HepG2 (cell line): Measurements from ENCODE around the gene ZNF474. TPM values are rescaled to one million over a fixed set of nuclear protein-coding genes. Genes with fewer than 3 reads are reported as not detected.

Experiments
- ATAC-seq: fragments of 200-7000 bp; cut with Tn5 transposase; 3 replicates; pipeline ENCODE4 v1.9.1; 2020; ENCODE audit warnings: mild to moderate bottlenecking, moderate library complexity
- BruUV-seq: library from RNA; stranded (reverse); fragments of 400-500 nt; replicated peaks from 2 replicates; lab custom pipeline; 2021; lab: Mats Ljungman, UMichigan
- CTCF ChIA-PET: fragments of 300-600 bp; formaldehyde crosslinking; extraction: SDS; loops from one replicate; lab custom pipeline; 2021; ENCODE audit warnings: low total read pairs, inconsistent platforms, low intra/inter-chr PET ratio; lab: Yijun Ruan, JAX
- POLR2A ChIA-PET: fragments of 350-600 bp; sonication (Branson Sonifier 250); formaldehyde crosslinking; loops from one replicate; lab custom pipeline; 2020; ENCODE audit warnings: antibody characterized with exemption, inconsistent platforms; lab: Yijun Ruan, JAX
- DNase-seq: peaks from one replicate; pipeline ENCODE4 v3.0.0-alpha.2; 2015; ENCODE audit warnings: low spot score
- FAIRE-seq: peaks from 3 replicates; lab custom pipeline; 2011; peaks lifted over from hg19 to GRCh38; lab: Jason Lieb, UNC
- H2AFZ ChIP-seq: one replicate; pipeline ENCODE4 v1.6.1; 2011; ENCODE audit warnings: low read length, inconsistent platforms
- H3K27ac ChIP-seq: fragments of 300-600 bp; 3 replicates; pipeline ENCODE4 v1.8.0; 2011; ENCODE audit warnings: mixed run types, mild to moderate bottlenecking, mixed read lengths, low read length, inconsistent platforms; ENCODE audit not compliant: insufficient read depth; ENCODE audit errors: extremely low read length
- H3K27me3 ChIP-seq, 2 experiments: fragments of 200-600 bp in 1 of 2; 2 replicates in 1 of 2; 3 replicates in 1 of 2; pipeline versions ENCODE4 v1.6.0 to v1.8.0; 2011; ENCODE audit warnings: low read length in 2 of 2, mild to moderate bottlenecking in 2 of 2, moderate library complexity in 2 of 2, inconsistent platforms in 1 of 2; ENCODE audit not compliant: insufficient read depth in 2 of 2, control insufficient read depth in 1 of 2
- H3K36me3 ChIP-seq, 2 experiments: fragments of 200-600 bp in 1 of 2; replicated peaks in 1 of 2; 2 replicates in 1 of 2; 3 replicates in 1 of 2; pipeline versions ENCODE4 v1.5.1 to v1.8.0; 2011; ENCODE audit warnings: low read length in 2 of 2, inconsistent platforms in 1 of 2; ENCODE audit not compliant: insufficient read depth in 2 of 2, control insufficient read depth in 1 of 2
- H3K4me1 ChIP-seq: 2 replicates; pipeline ENCODE4 v1.5.1; 2012; ENCODE audit warnings: low read length, inconsistent platforms; ENCODE audit not compliant: insufficient read depth
- H3K4me2 ChIP-seq: 2 replicates; pipeline ENCODE4 v1.6.0; 2011; ENCODE audit warnings: low read depth, low read length, inconsistent platforms
- H3K4me3 ChIP-seq, 3 experiments: fragments of 200-600 bp in 1 of 3; sonication (generic), shearing (Covaris generic) in 1 of 3; replicated peaks in 1 of 3; 2 replicates each; pipeline ENCODE4 v1.5.1; 2011 to 2016; ENCODE audit warnings: low read length in 3 of 3, inconsistent platforms in 2 of 3, low read depth in 2 of 3, mild to moderate bottlenecking in 2 of 3, control low read depth in 1 of 3, mixed read lengths in 1 of 3; ENCODE audit not compliant: insufficient read depth in 1 of 3
- H3K79me2 ChIP-seq: one replicate; pipeline ENCODE4 v1.6.1; 2011; ENCODE audit warnings: low read length, inconsistent platforms; ENCODE audit not compliant: insufficient read depth
- H3K9ac ChIP-seq: 2 replicates; pipeline ENCODE4 v1.6.0; 2011; ENCODE audit warnings: mild to moderate bottlenecking, low read depth, low read length, inconsistent platforms; ENCODE audit not compliant: insufficient read depth
- H3K9me3 ChIP-seq: 2 replicates; pipeline ENCODE4 v1.5.1; 2012; ENCODE audit warnings: mild to moderate bottlenecking, low read length
- H4K20me1 ChIP-seq: 2 replicates; pipeline ENCODE4 v1.6.0; 2011; ENCODE audit warnings: inconsistent platforms, mild to moderate bottlenecking, low read length, moderate library complexity; ENCODE audit not compliant: insufficient read depth
- EP300 ChIP-seq, 3 experiments: sonication (generic) in 1 of 3; formaldehyde crosslinking in 1 of 3; IDR thresholded peaks; 2 replicates each; pipeline versions ENCODE4 v1.5.1 to v1.6.1; 2011 to 2020; ENCODE audit warnings: low read depth in 2 of 3, low read length in 2 of 3, borderline replicate concordance in 1 of 3, improper control_type of control experiment in 1 of 3, mild to moderate bottlenecking in 1 of 3, missing genetic modification reagents in 1 of 3, moderate library complexity in 1 of 3
- PBX2 ChIP-seq: IDR thresholded peaks from 2 replicates; pipeline ENCODE4 v1.6.1; 2016; ENCODE audit warnings: control low read depth
- RARA ChIP-seq: IDR thresholded peaks from 2 replicates; pipeline ENCODE4 v1.6.1; 2016; ENCODE audit warnings: missing genetic modification reagents, missing compliant biosample characterization
- RBM22 ChIP-seq: fragments of 200-400 bp; formaldehyde crosslinking; optimal IDR thresholded peaks from 2 replicates; pipeline ENCODE3; 2017; ENCODE audit warnings: mild to moderate bottlenecking, low read length, moderate library complexity
- YEATS4 ChIP-seq: sonication (generic); formaldehyde crosslinking; IDR thresholded peaks from 2 replicates; pipeline ENCODE4 v1.4.0; 2020; ENCODE audit warnings: missing genetic modification reagents, borderline replicate concordance
- ZBTB44 ChIP-seq: sonication (generic); formaldehyde crosslinking; IDR thresholded peaks from 2 replicates; pipeline ENCODE4 v1.4.0; 2020; ENCODE audit warnings: missing genetic modification reagents
- ZBTB7A ChIP-seq: sonication (generic); formaldehyde crosslinking; IDR thresholded peaks from 2 replicates; pipeline ENCODE4 v1.8.0; 2022; ENCODE audit warnings: mild to moderate bottlenecking, missing genetic modification reagents
- ZNF225 ChIP-seq: sonication (generic); formaldehyde crosslinking; IDR thresholded peaks from 2 replicates; pipeline ENCODE4 v1.4.0; 2020; ENCODE audit warnings: mild to moderate bottlenecking, missing genetic modification reagents
- ZNF709 ChIP-seq: sonication (generic); formaldehyde crosslinking; IDR thresholded peaks from 2 replicates; pipeline ENCODE4 v1.5.0; 2020; ENCODE audit warnings: mild to moderate bottlenecking, missing genetic modification reagents
- ZNF780A ChIP-seq: sonication (generic); formaldehyde crosslinking; IDR thresholded peaks from 2 replicates; pipeline ENCODE4 v1.8.0; 2022; ENCODE audit warnings: mild to moderate bottlenecking, missing genetic modification reagents, moderate library complexity
- WGBS: methylation state at CpG from one replicate; pipeline ENCODE4 v1.1.6; 2017; ENCODE audit warnings: low lambda C conversion rate; 5-methylcytosine and 5-hydroxymethylcytosine counted together
- in situ Hi-C: cut with HindIII; loops from 2 replicates; pipeline ENCODE4 v1.10.0; 2017; ENCODE audit warnings: low pct_unique_long_range_greater_than_20kb; ENCODE audit not compliant: extremely low pct_ligation_motif_present
- intact Hi-C: fragments of 100-400 bp; cut with micrococcal nuclease; formaldehyde crosslinking; loops from one replicate; pipeline ENCODE4 v1.10.0; 2022; ENCODE audit not compliant: unreplicated experiment
- polyA plus RNA-seq, 8 experiments: library from polyadenylated mRNA; depleted of rRNA in 3 of 8; stranded (reverse) in 7 of 8; unstranded in 1 of 8; fragments of >200 nt; fragmentation: Illumina TruSeq in 4 of 8; extraction: Trizol in 4 of 8; gene quantifications; 2 replicates each; pipeline versions ENCODE4 v1.2.1 to v1.2.3, GENCODE V29; 2011 to 2016; ENCODE audit warnings: low read depth in 4 of 8, missing spikeins in 1 of 8, mixed read lengths in 1 of 8; ENCODE audit not compliant: insufficient read depth in 1 of 8
- total RNA-seq, 5 experiments: library from RNA; depleted of rRNA; stranded (reverse); fragments of >200 nt; fragmentation: Illumina TruSeq; extraction: Trizol; gene quantifications; 2 replicates each; pipeline ENCODE4 v1.2.3, GENCODE V29; 2016; ENCODE audit warnings: low read depth in 1 of 5

Gene ZNF474
- total and polyA plus RNA-seq, 2 of the 13 experiments (the other 11 are each of a cell fraction or from before 2014, with no cell fraction given), result 0.07 TPM; not detected in 1

GRCh38 chr5:122114501-122114900 lies 14.8 kb upstream of the ZNF474 start:
- H3K9ac ChIP-seq, result no peak overlapping the region
- no peaks in the 10 kb centered on the region for H3K79me2 ChIP-seq
- in situ Hi-C loops (no loop called here), intact Hi-C loops (no loop called here)
- CTCF ChIA-PET, result no interaction called here
- H2AFZ ChIP-seq, result no peak overlapping the region
- DNase-seq, result no peak
- H3K27me3 ChIP-seq, result no peaks in the 10 kb centered on the region; a peak in 1 of 5 replicates
- TF ChIP-seq ZBTB7A (CRISPR knock-in tag), result no peak
- no peak for TF ChIP-seq ZNF780A
- no peak for TF ChIP-seq ZNF709 (CRISPR knock-in tag)
- no peak for TF ChIP-seq EP300 (IDR thresholded peaks at IDR 0.05; ENCODE audit: low read depth in 2 of 2, low read length in 2 of 2)
- TF ChIP-seq EP300 (CRISPR knock-in tag; IDR thresholded peaks at IDR 0.05; ENCODE audit: borderline replicate concordance), result no peak
- no peak for TF ChIP-seq RBM22
- no peak for TF ChIP-seq PBX2
- TF ChIP-seq RARA (CRISPR knock-in tag), result no peak
- TF ChIP-seq YEATS4 (CRISPR knock-in tag), result no peak
- no peak for TF ChIP-seq ZBTB44
- no peak for TF ChIP-seq ZNF225 (CRISPR knock-in tag)
- H3K4me3 ChIP-seq, result no peak overlapping the region
- H3K36me3 ChIP-seq, result no peaks in the 10 kb centered on the region
- no peaks in the 10 kb centered on the region for H3K9me3 ChIP-seq
- WGBS, result 0% methylated on average over 2 of the region's 2 CpGs
- H4K20me1 ChIP-seq, result no peaks in the 10 kb centered on the region
- no peak for FAIRE-seq
- POLR2A ChIA-PET, result no interaction called here
- no peaks in the 10 kb centered on the region for H3K4me1 ChIP-seq
- no TSS peak for BruUV-seq
- no peak for ATAC-seq
- no peak overlapping the region for H3K4me2 ChIP-seq
- no peak overlapping the region for H3K27ac ChIP-seq
